Measurements from ENCODE around the gene SS18.

GRCh38 chr18:26127786-26128185, 37.4 kb upstream of the SS18 start:
- no peak for TF ChIP-seq CTCF (IDR thresholded peaks at IDR 0.05; ENCODE audit: low read depth, low read length, missing input control)
- TF ChIP-seq ATF3 (IDR thresholded peaks at IDR 0.05) = no peak
